Endothelial cell of umbilical vein (primary cell): Measurements from ENCODE around the gene TLR4. TPM values are rescaled to one million over a fixed set of nuclear protein-coding genes. Genes with fewer than 3 reads are reported as not detected.

Experiments
- BruUV-seq: library from RNA; stranded (reverse); fragments of 400-500 nt; replicated peaks from 2 replicates; lab custom pipeline; 2021; lab: Mats Ljungman, UMichigan
- CTCF ChIA-PET: fragments of 300-600, 350-600 bp; sonication (Branson Sonifier 250); formaldehyde crosslinking; loops from one replicate; lab custom pipeline; 2021; ENCODE audit warnings: antibody characterized with exemption, inconsistent platforms; lab: Charles Lee
- POLR2A ChIA-PET: fragments of 300-600, 350-600 bp; sonication (Branson Sonifier 250); formaldehyde crosslinking; loops from one replicate; lab custom pipeline; 2021; ENCODE audit warnings: antibody characterized with exemption, inconsistent platforms; lab: Charles Lee
- DNase-seq: peaks from one replicate; pipeline ENCODE4 v3.0.0-alpha.2; 2011; ENCODE audit warnings: low read depth, low spot score
- FAIRE-seq: peaks from 2 replicates; lab custom pipeline; 2011; peaks lifted over from hg19 to GRCh38; lab: Jason Lieb, UNC
- H2AFZ ChIP-seq: 2 replicates; pipeline ENCODE4 v1.6.0; 2012; ENCODE audit warnings: low read depth, low read length, control low read depth, inconsistent platforms
- H3K27ac ChIP-seq: 2 replicates; pipeline ENCODE4 v1.5.1; 2011; ENCODE audit warnings: low read depth, mild to moderate bottlenecking, control low read depth, low read length, moderate library complexity; ENCODE audit not compliant: insufficient read depth
- H3K27me3 ChIP-seq, 2 experiments: 2 replicates each; pipeline versions ENCODE4 v1.6.0 to v1.6.1; 2011; ENCODE audit warnings: low read length in 2 of 2, mixed read lengths in 1 of 2; ENCODE audit not compliant: control insufficient read depth in 2 of 2, insufficient read depth in 2 of 2
- H3K36me3 ChIP-seq, 2 experiments: 2 replicates in 1 of 2; 3 replicates in 1 of 2; pipeline ENCODE4 v1.5.1; 2011; ENCODE audit warnings: low read length in 2 of 2, mild to moderate bottlenecking in 1 of 2, moderate library complexity in 1 of 2; ENCODE audit not compliant: control insufficient read depth in 2 of 2, insufficient read depth in 2 of 2; ENCODE audit errors: extremely low read depth in 1 of 2
- H3K4me1 ChIP-seq: 3 replicates; pipeline ENCODE4 v1.5.1; 2011; ENCODE audit warnings: mild to moderate bottlenecking, low read length; ENCODE audit not compliant: control insufficient read depth, insufficient read depth; ENCODE audit errors: extremely low read depth
- H3K4me2 ChIP-seq: 2 replicates; pipeline ENCODE4 v1.6.1; 2011; ENCODE audit warnings: low read length, control low read depth, mixed read lengths; ENCODE audit not compliant: insufficient read depth
- H3K4me3 ChIP-seq, 3 experiments: fragments of 200-600 bp in 1 of 3; sonication (generic), shearing (Covaris generic) in 1 of 3; replicated peaks in 1 of 3; 2 replicates each; pipeline ENCODE4 v1.5.1; 2011 to 2016; ENCODE audit warnings: control low read depth in 3 of 3, low read length in 3 of 3, mild to moderate bottlenecking in 2 of 3, inconsistent platforms in 1 of 3, low read depth in 1 of 3, moderate library complexity in 1 of 3; ENCODE audit not compliant: insufficient read depth in 1 of 3
- H3K79me2 ChIP-seq: 2 replicates; pipeline ENCODE4 v1.6.0; 2012; ENCODE audit warnings: low read length, inconsistent platforms; ENCODE audit not compliant: control insufficient read depth, insufficient read depth
- H3K9ac ChIP-seq: replicated peaks from 2 replicates; pipeline ENCODE3; 2011; ENCODE audit warnings: low read length, control low read depth; ENCODE audit not compliant: insufficient read depth; ENCODE audit errors: extremely low read depth
- H3K9me1 ChIP-seq: replicated peaks from 3 replicates; pipeline ENCODE4 v1.6.0; 2011; ENCODE audit warnings: mild to moderate bottlenecking, low read length; ENCODE audit not compliant: control insufficient read depth, insufficient read depth; ENCODE audit errors: extremely low read depth
- H3K9me3 ChIP-seq: replicated peaks from 2 replicates; pipeline ENCODE4 v1.5.1; 2012; ENCODE audit warnings: low read length, inconsistent platforms; ENCODE audit not compliant: control insufficient read depth, insufficient read depth
- H4K20me1 ChIP-seq: replicated peaks from 2 replicates; pipeline ENCODE3; 2011; ENCODE audit warnings: mild to moderate bottlenecking, low read length; ENCODE audit not compliant: control insufficient read depth, insufficient read depth; ENCODE audit errors: extremely low read depth
- CTCF ChIP-seq, 2 donors: IDR thresholded peaks; 1 replicate in 1 of 2; 2 replicates in 1 of 2; pipeline ENCODE4 v1.5.1; 2011; ENCODE audit warnings: low read length in 2 of 2, mild to moderate bottlenecking in 2 of 2, moderate library complexity in 2 of 2, control low read depth in 1 of 2, inconsistent platforms in 1 of 2, low read depth in 1 of 2; ENCODE audit not compliant: insufficient read depth in 1 of 2; ENCODE audit errors: extremely low read depth in 1 of 2
- FOS ChIP-seq: IDR thresholded peaks from 2 replicates; pipeline ENCODE4 v1.6.1; 2011; ENCODE audit warnings: mild to moderate bottlenecking, low read length, moderate library complexity, borderline replicate concordance; ENCODE audit not compliant: insufficient read depth
- GATA2 ChIP-seq: IDR thresholded peaks from 2 replicates; pipeline ENCODE4 v1.7.0; 2011; ENCODE audit warnings: low read depth, mild to moderate bottlenecking, moderate library complexity, mixed read lengths, low read length; ENCODE audit not compliant: insufficient read length, insufficient read depth
- JUN ChIP-seq: IDR thresholded peaks from 2 replicates; pipeline ENCODE4 v1.6.1; 2011; ENCODE audit warnings: borderline replicate concordance, low read depth; ENCODE audit not compliant: insufficient read length, insufficient read depth
- MAX ChIP-seq: IDR thresholded peaks from 2 replicates; pipeline ENCODE4 v1.6.1; 2011; ENCODE audit not compliant: insufficient read depth, insufficient read length
- MYC ChIP-seq: IDR thresholded peaks from one replicate; pipeline ENCODE4 v1.6.1; 2011; ENCODE audit warnings: mild to moderate bottlenecking, low read depth, low read length
- POLR2A ChIP-seq: IDR thresholded peaks from 2 replicates; pipeline ENCODE4 v1.6.1; 2012; ENCODE audit warnings: low read depth, mild to moderate bottlenecking, control low read depth, low read length
- POLR2AphosphoS5 ChIP-seq: IDR thresholded peaks from 2 replicates; pipeline ENCODE4 v1.6.1; 2012; ENCODE audit warnings: low read depth, mild to moderate bottlenecking, control low read depth, low read length, moderate library complexity; ENCODE audit not compliant: insufficient read depth
- dilution Hi-C: fragments of 300-500 bp; cut with MboI; formaldehyde crosslinking; loops from one replicate; pipeline ENCODE4 v1.15.0; 2019; ENCODE audit warnings: low sequenced_read_pairs; ENCODE audit not compliant: extremely low pct_ligation_motif_present
- intact Hi-C: fragments of 100-400 bp; cut with micrococcal nuclease; formaldehyde crosslinking; loops from one replicate; pipeline ENCODE4 v1.10.0; 2022
- polyA plus RNA-seq, 4 experiments: library from polyadenylated mRNA; depleted of rRNA in 3 of 4; stranded (reverse) in 3 of 4; unstranded in 1 of 4; fragments of >200 nt; gene quantifications; 2 replicates each; pipeline versions ENCODE4 v1.2.1 to v1.2.3, GENCODE V29; 2011 to 2012; ENCODE audit warnings: missing spikeins in 1 of 4
- total RNA-seq: library from RNA; stranded (reverse); gene quantifications from 2 replicates; pipeline ENCODE4 v1.2.3, GENCODE V29; 2021

The TLR4 gene
- total and polyA plus RNA-seq, 2 donors (not counting 3 experiments of a cell fraction or from before 2014, with no cell fraction given) = 18.2 to 38.6 TPM

- Histone ChIP-seq H3K36me3 (no peaks in the 10 kb centered on the region), H3K27me3 (peaks cover 6 to 7% of the 10 kb centered on the region in 2 experiments), H4K20me1 (no peaks in the 10 kb centered on the region), H3K9me1 (no peaks in the 10 kb centered on the region), H3K4me3 (no peak overlapping the region), H3K27ac (no peak overlapping the region), H3K9me3 (no peaks in the 10 kb centered on the region), H3K4me1 (no peaks in the 10 kb centered on the region), H3K79me2 (no peaks in the 10 kb centered on the region), H3K4me2 (no peak overlapping the region), H3K9ac (no peak overlapping the region), H2AFZ (no peak overlapping the region)
- no peak for FAIRE-seq
- CTCF ChIA-PET = no interaction called here
- dilution Hi-C loops (no loop called here), intact Hi-C loops (no loop called here)
- DNase-seq = no peak
- BruUV-seq = no TSS peak
- POLR2A ChIA-PET = no interaction called here
- TF ChIP-seq FOS (no peak), JUN (no peak), POLR2AphosphoS5 (no peak), CTCF (IDR thresholded peaks at IDR 0.05; ENCODE audit: extremely low read depth in 1 of 2, insufficient read depth in 1 of 2, low read depth in 1 of 2, low read length in 2 of 2) (no peak), MYC (no peak), POLR2A (no peak), GATA2 (no peak), MAX (no peak)
These were observed 35.0 kb downstream of the TLR4 start for GRCh38 chr9:117739206-117739605.
